HG03159 (cell line): ENCODE data around the gene TSHZ1.
"Not testable (repeated sequence)": the region's sequence is repeated elsewhere in the genome, so short reads cannot be mapped to it uniquely, and the experiment has no call there.

Source experiments
- ATAC-seq: cut with Tn5 transposase; IDR thresholded peaks from one replicate; pipeline ENCODE4 v1.9.1; 2021; ENCODE audit warnings: mild to moderate bottlenecking, moderate library complexity; ENCODE audit not compliant: unreplicated experiment

The TSHZ1 gene

DNA sequence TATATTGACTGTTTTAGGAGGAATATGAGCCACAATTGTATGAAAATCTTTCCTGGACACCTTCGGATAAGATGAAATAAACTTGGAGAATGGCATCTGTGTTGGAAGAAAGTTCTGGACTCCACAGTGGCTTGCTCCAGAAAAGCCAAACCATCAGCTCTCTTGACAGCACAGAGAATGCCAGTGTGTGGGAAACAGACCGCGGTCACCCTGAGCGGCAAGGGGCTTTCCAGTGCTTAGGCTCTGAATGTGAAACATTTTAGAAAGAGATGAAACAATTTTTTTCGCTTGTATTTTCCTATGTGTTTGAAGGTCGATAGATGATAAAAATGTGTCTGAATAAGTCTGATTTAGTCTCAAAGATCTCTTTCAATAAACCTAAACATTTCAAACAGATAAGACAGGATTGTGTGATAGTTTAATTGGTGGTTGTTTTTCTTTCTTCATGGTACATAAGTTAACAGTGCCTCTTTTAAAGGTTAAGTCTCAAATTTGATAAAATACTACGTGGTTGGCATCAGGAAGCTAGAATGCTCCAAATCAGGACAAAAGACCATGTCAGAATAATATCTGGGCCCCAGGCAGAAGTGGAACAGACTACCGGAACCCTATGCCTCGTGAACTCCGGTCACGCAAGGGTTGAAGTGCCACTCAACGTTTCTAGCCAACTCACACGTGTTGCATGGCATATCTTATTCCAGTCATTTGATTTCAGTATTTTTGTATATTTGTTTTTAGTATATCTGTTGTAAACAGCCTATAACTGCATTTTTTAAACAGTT, 30.6 kb upstream of the TSHZ1 start:
- ATAC-seq = no peak

GRCh38 chr18:75183524-75183923, 27.1 kb upstream of the TSHZ1 start:
- ATAC-seq = no peak

DNA sequence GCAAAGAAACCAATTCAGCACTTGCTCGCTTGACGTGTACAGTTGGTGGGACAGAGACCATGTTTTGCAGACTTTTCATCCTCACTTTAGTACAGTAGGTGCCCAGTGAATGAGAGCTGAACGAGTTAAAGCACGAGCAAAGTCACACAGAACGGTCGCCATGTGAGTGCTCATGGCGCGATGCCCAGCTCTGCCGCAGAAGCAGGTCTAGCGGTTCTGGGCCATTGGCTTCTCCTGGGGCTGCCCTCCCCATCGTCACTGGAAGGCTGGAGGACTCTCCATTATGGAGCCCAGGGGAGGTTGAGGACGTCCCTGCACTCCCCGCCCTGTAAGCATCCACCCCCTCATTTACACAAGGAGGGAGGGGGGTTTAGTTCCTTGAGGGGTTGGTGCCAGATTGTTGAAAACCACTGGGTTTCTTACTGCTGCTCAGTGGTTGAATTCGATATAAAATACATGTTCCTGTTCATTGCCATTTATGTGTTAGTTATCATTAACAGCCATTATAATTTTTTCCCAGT, 26.6 kb upstream of the TSHZ1 start:
- ATAC-seq = no peak

GRCh38 chr18:75185460-75185859, 25.1 kb upstream of the TSHZ1 start:
- no peak for ATAC-seq

GRCh38 chr18:75187702-75188101, 22.9 kb upstream of the TSHZ1 start:
- ATAC-seq = not testable (repeated sequence)

- no peak for ATAC-seq
Measured at GRCh38 chr18:75189696-75190095, 20.9 kb upstream of the TSHZ1 start.

- ATAC-seq = no peak
Measured at GRCh38 chr18:75192899-75193298, 17.7 kb upstream of the TSHZ1 start.

- no peak for ATAC-seq
Measured at GRCh38 chr18:75198036-75198435, 12.6 kb upstream of the TSHZ1 start.

DNA sequence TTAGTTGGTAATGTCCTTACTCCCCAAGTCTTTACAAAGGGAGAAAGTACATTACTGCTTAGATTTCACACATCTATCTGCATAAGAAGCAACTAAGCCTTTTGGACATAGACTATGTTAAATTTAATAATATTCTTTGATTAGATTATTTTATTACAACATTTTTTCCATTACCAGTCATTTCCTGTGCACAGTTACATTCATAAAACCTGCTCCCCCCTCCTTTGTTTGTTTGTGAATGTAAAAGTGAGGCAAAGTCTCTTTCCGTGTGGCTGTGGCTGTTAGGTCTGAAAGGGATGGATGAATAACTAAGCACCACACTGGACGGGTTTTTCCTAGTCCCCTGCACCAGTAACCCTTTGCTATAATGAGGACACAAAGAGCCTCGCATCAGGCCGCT, 11.3 kb upstream of the TSHZ1 start:
- ATAC-seq = no peak

GRCh38 chr18:75200071-75200470, 10.5 kb upstream of the TSHZ1 start:
- ATAC-seq = no peak

- ATAC-seq = no peak
Measured at GRCh38 chr18:75200605-75201280, 9.9 kb upstream of the TSHZ1 start.

DNA sequence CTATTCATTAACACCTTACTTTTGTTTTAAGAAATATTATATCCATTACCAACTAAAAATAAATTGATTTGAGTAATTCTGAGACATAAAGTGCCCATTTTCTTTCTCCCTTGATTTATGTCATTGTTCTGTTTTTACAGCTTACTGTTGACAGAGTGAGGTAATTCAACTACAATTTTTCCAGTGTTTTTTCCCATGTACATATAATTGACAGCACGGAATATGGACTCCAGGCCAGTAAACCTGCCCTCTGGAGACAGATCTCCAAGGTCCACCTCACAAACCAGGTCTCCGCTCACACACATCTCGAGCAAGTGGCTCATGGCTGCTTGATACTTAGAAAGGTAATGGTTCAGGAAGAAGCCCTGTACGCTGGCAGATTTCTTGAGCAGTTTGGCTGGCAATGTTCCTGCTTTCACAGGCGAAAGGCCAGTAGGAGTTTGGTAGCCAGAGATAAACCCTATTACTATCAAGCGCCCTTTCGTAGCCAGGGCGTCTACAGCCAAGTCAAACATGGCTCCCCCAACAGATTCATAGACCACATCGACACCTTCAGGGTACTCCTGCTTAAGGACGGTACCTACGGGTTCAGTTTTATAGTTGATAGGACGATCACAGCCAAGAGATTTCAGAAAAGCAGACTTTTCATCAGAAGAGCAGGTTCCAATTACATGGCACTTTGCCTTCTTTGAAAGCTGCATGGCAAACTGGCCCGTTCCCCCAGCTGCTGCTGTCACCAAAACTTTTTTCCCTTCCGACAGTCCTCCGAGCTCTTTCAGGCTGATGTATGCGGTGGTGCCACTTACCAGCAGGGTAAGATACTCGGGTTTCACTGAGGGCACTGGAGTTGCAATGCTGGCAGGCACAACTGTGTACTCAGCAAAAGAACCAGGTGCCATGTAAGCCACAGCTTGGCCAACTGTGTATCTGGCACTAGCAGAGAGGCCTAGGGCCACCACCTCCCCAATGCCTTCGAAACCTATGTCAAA, 9.0 kb upstream of the TSHZ1 start:
- ATAC-seq = no peak

- ATAC-seq = no peak
Measured at GRCh38 chr18:75202696-75203365, 7.8 kb upstream of the TSHZ1 start.

- no peak for ATAC-seq
Measured at GRCh38 chr18:75203416-75204268, 7.0 kb upstream of the TSHZ1 start.

GRCh38 chr18:75204269-75204731, 6.3 kb upstream of the TSHZ1 start:
- ATAC-seq = no peak

DNA sequence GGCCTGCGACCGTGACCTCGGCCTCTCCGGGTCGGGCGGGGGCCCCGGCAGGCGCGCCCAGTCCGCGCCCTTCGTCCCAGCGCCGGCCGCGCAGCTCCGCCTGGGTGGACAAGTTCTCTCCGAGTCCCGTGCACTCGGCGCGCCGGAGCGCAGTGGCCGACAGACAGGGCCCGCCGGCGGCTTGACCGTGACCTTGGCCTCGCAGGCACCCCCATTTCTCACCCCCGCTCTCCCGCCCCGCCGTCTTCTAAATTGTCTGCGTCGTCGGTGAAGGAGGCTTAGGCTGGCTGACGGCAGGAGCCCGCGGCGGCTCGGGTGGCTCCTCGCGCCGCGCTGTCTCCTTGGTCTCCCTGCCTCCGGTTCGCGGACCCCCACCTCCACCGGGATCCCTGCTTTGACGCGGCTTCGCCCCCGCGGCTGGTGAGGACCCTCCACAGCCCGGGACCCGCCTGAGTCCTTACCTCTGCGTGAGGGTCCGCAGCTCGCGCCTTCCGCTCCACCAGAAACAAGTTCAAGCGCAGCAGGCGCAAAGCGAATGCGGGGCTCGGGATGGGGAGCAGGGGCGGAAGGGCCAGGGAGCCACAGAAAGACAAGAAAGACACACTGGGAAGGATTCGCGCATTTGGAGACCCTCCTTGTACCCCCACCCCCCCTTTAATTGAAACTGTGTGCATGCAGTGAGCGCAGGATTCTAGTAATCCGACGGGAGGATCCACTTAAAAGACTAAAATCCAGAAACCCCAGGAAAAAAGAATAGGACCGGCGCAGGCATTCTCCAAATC, 5.7 kb upstream of the TSHZ1 start:
- no peak for ATAC-seq

- no peak for ATAC-seq
Measured at GRCh38 chr18:75205514-75206132, 5.0 kb upstream of the TSHZ1 start.
